IPS DF 6.9 (cell line): ENCODE measurements around the gene CDH4.

Experiments
- DNase-seq: peaks from one replicate; pipeline ENCODE4 v3.0.0-alpha.2; 2013; ENCODE audit warnings: low read depth, low spot score
- H3K27ac ChIP-seq: one replicate; pipeline ENCODE4 v1.5.1; 2013; ENCODE audit warnings: low read length, control low read depth
- H3K27me3 ChIP-seq: 2 replicates; pipeline ENCODE4 v1.6.1; 2013; ENCODE audit warnings: mild to moderate bottlenecking, low read length; ENCODE audit not compliant: control insufficient read depth, insufficient read depth
- H3K36me3 ChIP-seq: 2 replicates; pipeline ENCODE4 v1.6.1; 2013; ENCODE audit warnings: low read length; ENCODE audit not compliant: control insufficient read depth, insufficient read depth
- H3K4me1 ChIP-seq: 2 replicates; pipeline ENCODE4 v1.6.1; 2013; ENCODE audit warnings: low read length; ENCODE audit not compliant: control insufficient read depth, insufficient read depth
- H3K4me3 ChIP-seq: 2 replicates; pipeline ENCODE4 v1.5.1; 2013; ENCODE audit warnings: mild to moderate bottlenecking, low read length
- H3K9me3 ChIP-seq: 2 replicates; pipeline ENCODE4 v1.6.1; 2013; ENCODE audit warnings: low read length, inconsistent platforms; ENCODE audit not compliant: control insufficient read depth, insufficient read depth
- WGBS: extraction: QIAGEN DNeasy Blood & Tissue Kit; methylation state at CpG from one replicate; pipeline ENCODE4 v1.1.7; 2013; ENCODE audit warnings: mixed read lengths, missing lambda C conversion rate; ENCODE audit not compliant: insufficient read length, insufficient coverage; 5-methylcytosine and 5-hydroxymethylcytosine counted together

CDH4 gene

DNA sequence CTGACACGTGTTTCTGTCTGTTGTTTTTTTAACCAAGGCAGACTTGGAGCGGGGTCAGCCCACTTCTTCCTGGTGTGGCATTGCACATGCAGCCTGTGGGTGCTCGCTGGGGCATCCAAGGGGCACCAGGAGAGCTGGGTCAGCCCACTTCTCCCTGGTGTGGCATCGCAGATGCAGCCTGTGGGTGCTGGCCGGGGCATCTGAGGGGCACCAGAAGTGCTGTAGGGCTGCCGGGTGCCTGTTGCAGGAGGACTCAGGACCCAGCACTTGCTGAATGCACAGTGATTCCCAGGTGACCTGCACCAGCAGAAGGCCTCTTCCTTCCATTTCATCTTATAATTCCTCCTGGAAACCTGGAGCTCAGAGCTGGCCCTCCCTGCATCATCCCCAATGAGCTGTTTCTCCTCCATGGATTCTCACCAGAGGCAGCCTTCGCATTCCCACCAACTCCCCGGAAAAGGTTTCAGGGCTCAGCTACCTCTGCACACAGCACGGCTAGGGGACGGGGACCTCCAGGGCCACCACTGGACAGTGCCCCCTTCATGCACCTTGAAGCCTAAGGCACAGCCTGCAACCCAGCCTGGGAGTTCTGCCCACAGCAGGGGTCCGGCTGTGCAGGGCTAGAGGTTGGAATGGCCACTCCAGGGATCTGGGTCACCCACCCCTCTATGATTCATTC lies 594.8 kb downstream of the CDH4 start:
- Histone ChIP-seq H3K4me1 (no peaks in the 10 kb centered on the region), H3K36me3 (no peaks in the 10 kb centered on the region), H3K27me3 (no peaks in the 10 kb centered on the region), H3K9me3 (no peaks in the 10 kb centered on the region), H3K4me3 (no peak overlapping the region), H3K27ac (no peak overlapping the region)
- no peak for DNase-seq
- WGBS, result no CpG with 5 or more reads among the region's 11 CpGs

DNA sequence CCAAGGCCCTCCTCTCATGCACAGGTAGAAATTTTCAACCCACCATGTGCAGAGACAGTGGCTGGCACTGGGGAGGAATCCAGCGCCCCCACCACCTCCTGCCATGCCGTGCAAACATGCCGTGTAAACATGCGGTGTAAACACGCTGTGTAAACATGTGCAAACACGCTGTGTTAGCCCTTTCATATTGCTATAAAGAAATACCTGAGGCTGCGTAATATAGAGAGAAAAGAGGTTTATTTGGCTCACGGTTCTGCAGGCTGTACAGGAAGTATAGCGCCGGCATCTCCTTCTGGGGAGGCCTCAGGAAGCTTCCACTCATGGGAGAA lies 595.3 kb downstream of the CDH4 start:
- WGBS, result no CpG with 5 or more reads among the region's 10 CpGs
- no peaks in the 10 kb centered on the region for H3K27me3 ChIP-seq
- H3K4me3 ChIP-seq, result no peak overlapping the region
- no peaks in the 10 kb centered on the region for H3K36me3 ChIP-seq
- no peaks in the 10 kb centered on the region for H3K9me3 ChIP-seq
- DNase-seq, result no peak
- H3K27ac ChIP-seq, result no peak overlapping the region
- no peaks in the 10 kb centered on the region for H3K4me1 ChIP-seq

- no CpG with 5 or more reads among the region's 7 CpGs for WGBS
- no peak overlapping the region for H3K27ac ChIP-seq
- H3K4me1 ChIP-seq, result no peaks in the 10 kb centered on the region
- H3K36me3 ChIP-seq, result no peaks in the 10 kb centered on the region
- no peaks in the 10 kb centered on the region for H3K9me3 ChIP-seq
- H3K27me3 ChIP-seq, result no peaks in the 10 kb centered on the region
- no peak overlapping the region for H3K4me3 ChIP-seq
- DNase-seq, result no peak
These were observed 595.9 kb downstream of the CDH4 start for GRCh38 chr20:61847986-61848385.

GRCh38 chr20:61848851-61849250 lies 596.8 kb downstream of the CDH4 start:
- no peak for DNase-seq
- H3K27me3 ChIP-seq, result no peaks in the 10 kb centered on the region
- no peaks in the 10 kb centered on the region for H3K4me1 ChIP-seq
- H3K9me3 ChIP-seq, result no peaks in the 10 kb centered on the region
- no peak overlapping the region for H3K4me3 ChIP-seq
- H3K27ac ChIP-seq, result no peak overlapping the region
- H3K36me3 ChIP-seq, result no peaks in the 10 kb centered on the region
- no CpG with 5 or more reads among the region's 4 CpGs for WGBS

GRCh38 chr20:61849376-61849775 lies 597.3 kb downstream of the CDH4 start:
- no peaks in the 10 kb centered on the region for H3K36me3 ChIP-seq
- DNase-seq, result no peak
- H3K27ac ChIP-seq, result no peak overlapping the region
- H3K4me1 ChIP-seq, result no peaks in the 10 kb centered on the region
- no peaks in the 10 kb centered on the region for H3K27me3 ChIP-seq
- H3K9me3 ChIP-seq, result no peaks in the 10 kb centered on the region
- no CpG with 5 or more reads among the region's 11 CpGs for WGBS
- no peak overlapping the region for H3K4me3 ChIP-seq

- Histone ChIP-seq H3K36me3 (no peaks in the 10 kb centered on the region), H3K4me1 (no peaks in the 10 kb centered on the region), H3K27me3 (no peaks in the 10 kb centered on the region), H3K9me3 (no peaks in the 10 kb centered on the region), H3K27ac (no peak overlapping the region), H3K4me3 (no peak overlapping the region)
- WGBS, result no CpG with 5 or more reads among the region's 12 CpGs
- DNase-seq, result no peak
These were observed 597.8 kb downstream of the CDH4 start for GRCh38 chr20:61849822-61850221.

DNA sequence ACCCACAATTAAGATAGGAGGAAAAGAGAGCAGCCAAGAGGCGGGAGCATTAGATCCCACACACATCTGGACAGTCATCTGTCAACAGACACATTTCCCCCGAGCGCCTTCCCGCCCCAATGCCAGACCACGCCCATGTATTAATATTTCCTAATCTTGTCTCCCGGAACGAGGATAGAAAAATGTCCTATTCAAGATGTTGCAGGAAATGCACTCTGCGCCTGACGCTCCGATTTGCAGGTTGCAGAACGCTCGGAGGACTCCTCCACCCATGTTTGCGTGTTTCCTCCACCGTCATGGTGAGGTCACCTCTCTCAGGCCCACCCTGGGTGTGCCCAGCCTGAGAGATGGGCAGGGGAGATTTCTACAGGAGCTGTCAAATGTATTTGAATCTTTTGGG lies 598.4 kb downstream of the CDH4 start:
- Histone ChIP-seq H3K27ac (no peak overlapping the region), H3K4me3 (no peak overlapping the region), H3K36me3 (no peaks in the 10 kb centered on the region), H3K4me1 (no peaks in the 10 kb centered on the region), H3K9me3 (no peaks in the 10 kb centered on the region), H3K27me3 (no peaks in the 10 kb centered on the region)
- no CpG with 5 or more reads among the region's 14 CpGs for WGBS
- no peak for DNase-seq

- Histone ChIP-seq H3K4me3 (no peak overlapping the region), H3K36me3 (no peaks in the 10 kb centered on the region), H3K27ac (no peak overlapping the region), H3K27me3 (no peaks in the 10 kb centered on the region), H3K4me1 (no peaks in the 10 kb centered on the region), H3K9me3 (no peaks in the 10 kb centered on the region)
- no peak for DNase-seq
- WGBS, result no CpG with 5 or more reads among the region's 32 CpGs
These were observed 599.2 kb downstream of the CDH4 start for GRCh38 chr20:61850926-61851900.

DNA sequence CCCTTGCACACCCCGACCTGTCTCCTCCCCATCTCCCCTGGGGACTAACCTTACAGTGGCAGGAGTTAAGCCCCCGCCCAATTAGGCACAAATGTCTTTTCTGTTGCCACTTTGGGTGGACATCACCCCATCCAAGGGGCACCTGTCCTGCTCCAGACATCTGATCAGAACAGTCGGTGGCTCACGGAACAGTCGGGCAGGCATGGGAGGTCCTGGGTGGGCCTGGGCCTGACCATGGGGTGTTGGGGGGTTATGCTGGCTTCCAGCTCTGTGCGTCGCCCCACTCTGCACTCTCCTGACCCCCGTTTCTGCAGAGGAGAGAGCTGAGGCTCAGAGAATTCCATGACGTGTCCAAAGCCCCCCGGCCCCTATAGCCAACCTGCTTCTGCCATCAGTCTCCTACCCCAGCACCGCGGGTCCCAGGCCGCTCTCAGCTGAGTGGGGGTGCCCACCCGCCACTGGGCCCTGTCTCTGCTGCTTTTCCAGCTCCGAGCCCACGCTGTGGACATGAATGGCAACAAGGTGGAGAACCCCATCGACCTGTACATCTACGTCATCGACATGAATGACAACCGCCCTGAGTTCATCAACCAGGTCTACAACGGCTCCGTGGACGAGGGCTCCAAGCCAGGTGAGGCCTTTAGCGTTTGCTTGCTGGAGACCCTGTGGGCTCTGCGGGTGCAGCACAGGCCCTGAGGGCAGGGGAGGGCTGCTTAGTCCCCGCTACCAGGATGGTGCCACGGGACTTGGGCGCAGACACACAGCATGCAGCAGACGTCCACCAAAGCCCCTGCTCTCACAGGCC lies 600.4 kb downstream of the CDH4 start:
- H3K27me3 ChIP-seq, result no peaks in the 10 kb centered on the region
- no peak overlapping the region for H3K4me3 ChIP-seq
- WGBS, result no CpG with 5 or more reads among the region's 29 CpGs
- H3K9me3 ChIP-seq, result no peaks in the 10 kb centered on the region
- H3K4me1 ChIP-seq, result no peaks in the 10 kb centered on the region
- no peaks in the 10 kb centered on the region for H3K36me3 ChIP-seq
- no peak for DNase-seq
- no peak overlapping the region for H3K27ac ChIP-seq
